HCT116 (cell line): Measurements from ENCODE around the gene MCEE. TPM values are rescaled to one million over a fixed set of nuclear protein-coding genes. Genes with fewer than 3 reads are reported as not detected.

Source experiments
- ATAC-seq: fragments of 200-7000 bp; cut with Tn5 transposase; 2 replicates; pipeline ENCODE4 v1.9.1; 2020; ENCODE audit warnings: mild to moderate bottlenecking, moderate library complexity
- BruUV-seq: library from RNA; stranded (reverse); fragments of 400-500 nt; replicated peaks from 2 replicates; lab custom pipeline; 2021; lab: Mats Ljungman, UMichigan
- CTCF ChIA-PET: fragments of 300-600 bp; sonication (Branson Sonifier 250); formaldehyde crosslinking; loops from one replicate; lab custom pipeline; 2021; ENCODE audit warnings: antibody characterized with exemption; lab: Charles Lee
- POLR2A ChIA-PET: fragments of 300-600, 350-600 bp; sonication (Branson Sonifier 250); formaldehyde crosslinking; loops from one replicate; lab custom pipeline; 2021; ENCODE audit warnings: antibody characterized with exemption; lab: Charles Lee
- RAD21 ChIA-PET, 2 experiments: fragments of 300-600 bp; sonication (Branson Sonifier 250); formaldehyde crosslinking; loops; one replicate each; lab custom pipeline; 2023; ENCODE audit warnings: low total read pairs in 2 of 2; ENCODE audit not compliant: uncharacterized antibody in 2 of 2, unreplicated experiment in 2 of 2, low non-redundant PET in 1 of 2; lab: Charles Lee
- DNase-seq: peaks from one replicate; pipeline ENCODE4 v3.0.0-alpha.2; 2010; ENCODE audit warnings: low read depth, low spot score
- H2AFZ ChIP-seq: fragments of 200-600 bp; shearing (Covaris generic), sonication (generic); 2 replicates; pipeline ENCODE4 v1.6.1; 2017; ENCODE audit warnings: low read depth, mixed run types, mixed read lengths, antibody characterized with exemption, low read length; ENCODE audit not compliant: poor library complexity, severe bottlenecking
- H3K27ac ChIP-seq: 2 replicates; pipeline ENCODE4 v1.5.1; 2012; ENCODE audit warnings: low read depth, low read length
- H3K27me3 ChIP-seq: fragments of 200-600 bp; sonication (generic); 2 replicates; pipeline ENCODE4 v1.6.1; 2016; ENCODE audit warnings: mixed run types, low read length, mixed read lengths; ENCODE audit not compliant: insufficient read depth
- H3K36me3 ChIP-seq, 2 experiments: fragments of 200-500 bp in 1 of 2; fragments of 200-600 bp in 1 of 2; sonication (Bioruptor generic) in 1 of 2; sonication (generic) in 1 of 2; 2 replicates each; pipeline versions ENCODE4 v1.5.1 to v1.6.1; 2014 to 2016; ENCODE audit warnings: low read length in 2 of 2, inconsistent platforms in 1 of 2, mixed read lengths in 1 of 2, mixed run types in 1 of 2; ENCODE audit not compliant: insufficient read depth in 2 of 2, control insufficient read depth in 1 of 2
- H3K4me1 ChIP-seq, 2 experiments: fragments of 200-600 bp in 1 of 2; sonication (generic) in 1 of 2; 2 replicates each; pipeline versions ENCODE4 v1.5.1 to v1.6.1; 2012 to 2017; ENCODE audit warnings: low read length in 2 of 2, inconsistent platforms in 1 of 2, mild to moderate bottlenecking in 1 of 2, mixed read lengths in 1 of 2, mixed run types in 1 of 2, moderate library complexity in 1 of 2; ENCODE audit not compliant: insufficient read depth in 2 of 2, control insufficient read depth in 1 of 2
- H3K4me2 ChIP-seq: fragments of 200-600 bp; sonication (generic); 2 replicates; pipeline ENCODE4 v1.6.1; 2017; ENCODE audit warnings: mixed run types, low read length, mixed read lengths
- H3K4me3 ChIP-seq, 2 experiments: fragments of 200-600 bp in 1 of 2; sonication (generic) in 1 of 2; replicated peaks in 1 of 2; 2 replicates each; pipeline ENCODE4 v1.5.1; 2011 to 2016; ENCODE audit warnings: low read length in 2 of 2, control low read depth in 1 of 2, low read depth in 1 of 2, mild to moderate bottlenecking in 1 of 2, mixed read lengths in 1 of 2, mixed run types in 1 of 2
- H3K79me2 ChIP-seq: fragments of 200-600 bp; sonication (generic); 2 replicates; pipeline ENCODE4 v1.6.1; 2017; ENCODE audit warnings: mild to moderate bottlenecking, mixed run types, low read length, moderate library complexity, mixed read lengths; ENCODE audit not compliant: insufficient read depth
- H3K9ac ChIP-seq: fragments of 200-600 bp; sonication (generic); 2 replicates; pipeline ENCODE4 v1.6.1; 2016; ENCODE audit warnings: low read length, mixed read lengths
- H3K9me2 ChIP-seq: fragments of 200-600 bp; sonication (generic), shearing (Covaris generic); 2 replicates; pipeline ENCODE4 v1.6.1; 2017; ENCODE audit warnings: mixed run types, mild to moderate bottlenecking, moderate library complexity; ENCODE audit not compliant: insufficient read depth
- H3K9me3 ChIP-seq, 2 experiments: fragments of 200-500 bp in 1 of 2; fragments of 200-600 bp in 1 of 2; sonication (Bioruptor generic) in 1 of 2; sonication (generic) in 1 of 2; 2 replicates each; pipeline ENCODE4 v1.6.1; 2014 to 2017; ENCODE audit warnings: low read length in 2 of 2, mixed read lengths in 2 of 2, inconsistent platforms in 1 of 2, low read depth in 1 of 2, mild to moderate bottlenecking in 1 of 2, mixed run types in 1 of 2, moderate library complexity in 1 of 2; ENCODE audit not compliant: control insufficient read depth in 1 of 2, insufficient read depth in 1 of 2
- H4K20me1 ChIP-seq: fragments of 200-600 bp; sonication (generic), shearing (Covaris generic); 2 replicates; pipeline ENCODE4 v1.6.1; 2017; ENCODE audit warnings: mixed run types, mild to moderate bottlenecking, moderate library complexity; ENCODE audit not compliant: insufficient read depth
- CBX3 ChIP-seq: IDR thresholded peaks from 2 replicates; pipeline ENCODE4 v1.6.1; 2012; ENCODE audit warnings: low read depth
- ELF1 ChIP-seq: IDR thresholded peaks from 2 replicates; pipeline ENCODE4 v1.6.1; 2012; ENCODE audit warnings: low read depth, borderline replicate concordance
- EZH2 ChIP-seq: fragments of 200-600 bp; sonication (generic); IDR thresholded peaks from 2 replicates; pipeline ENCODE4 v1.6.1; 2017; ENCODE audit warnings: antibody characterized with exemption, mixed run types
- EZH2phosphoT487 ChIP-seq: fragments of 200-600 bp; IDR thresholded peaks from 2 replicates; pipeline ENCODE4 v1.6.1; 2018; ENCODE audit warnings: antibody characterized with exemption, borderline replicate concordance
- FOSL1 ChIP-seq: IDR thresholded peaks from 2 replicates; pipeline ENCODE4 v1.6.1; 2012; ENCODE audit warnings: low read depth
- JUND ChIP-seq: IDR thresholded peaks from 2 replicates; pipeline ENCODE4 v1.6.1; 2012
- POLR2A ChIP-seq: IDR thresholded peaks from 2 replicates; pipeline ENCODE4 v1.7.0; 2011; ENCODE audit warnings: borderline replicate concordance; ENCODE audit not compliant: insufficient read depth, insufficient read length; ENCODE audit errors: extremely low read depth
- POLR2AphosphoS5 ChIP-seq: IDR thresholded peaks from 2 replicates; pipeline ENCODE4 v1.6.1; 2011; ENCODE audit warnings: mild to moderate bottlenecking, low read depth, low read length, moderate library complexity
- RAD21 ChIP-seq: IDR thresholded peaks from 2 replicates; pipeline ENCODE4 v1.6.1; 2012; ENCODE audit warnings: low read depth, mild to moderate bottlenecking
- SRF ChIP-seq: IDR thresholded peaks from 2 replicates; pipeline ENCODE4 v1.6.1; 2012; ENCODE audit warnings: low read depth
- ZNF274 ChIP-seq: fragments of 200-500 bp; sonication (Bioruptor generic); IDR thresholded peaks from 2 replicates; pipeline ENCODE4 v1.6.1; 2014; ENCODE audit warnings: mild to moderate bottlenecking, low read depth, low read length, inconsistent platforms
- intact Hi-C: fragments of 100-400 bp; cut with micrococcal nuclease; formaldehyde crosslinking; loops from 2 replicates; pipeline ENCODE4 v1.10.0; 2022
- total RNA-seq: library from RNA; stranded (reverse); gene quantifications from one replicate; pipeline ENCODE4 v1.2.1, GENCODE V29; 2021; ENCODE audit not compliant: unreplicated experiment
- TF ChIP-seq, protein P1 (sequence below): IDR thresholded peaks from 2 replicates; pipeline ENCODE4 v1.6.1; 2012; ENCODE audit warnings: low read depth
- TF ChIP-seq, protein P2 (sequence below): IDR thresholded peaks from 2 replicates; pipeline ENCODE4 v1.6.1; 2011; ENCODE audit warnings: mild to moderate bottlenecking, low read length, moderate library complexity; ENCODE audit not compliant: insufficient replicate concordance; ENCODE audit errors: extremely low read depth
- TF ChIP-seq, protein P3 (sequence below): IDR thresholded peaks from 2 replicates; pipeline ENCODE4 v1.6.1; 2012
- TF ChIP-seq, protein P4 (sequence below): IDR thresholded peaks from 2 replicates; pipeline ENCODE4 v1.6.1; 2012
- TF ChIP-seq, protein P5 (sequence below), 3 experiments: fragments of 200-600 bp in 1 of 3; sonication (generic) in 1 of 3; IDR thresholded peaks in 2 of 3; conservative IDR thresholded peaks in 1 of 3; 2 replicates each; pipeline ENCODE4 v1.5.1; 2012 to 2017; ENCODE audit warnings: low read depth in 2 of 3, low read length in 2 of 3, antibody characterized with exemption in 1 of 3, borderline replicate concordance in 1 of 3, control low read depth in 1 of 3, mild to moderate bottlenecking in 1 of 3, mixed read lengths in 1 of 3, mixed run types in 1 of 3, moderate library complexity in 1 of 3; ENCODE audit not compliant: insufficient read depth in 1 of 3

Gene MCEE
- total RNA-seq, 1 experiment from 2014 or later = 9.0 TPM

DNA sequence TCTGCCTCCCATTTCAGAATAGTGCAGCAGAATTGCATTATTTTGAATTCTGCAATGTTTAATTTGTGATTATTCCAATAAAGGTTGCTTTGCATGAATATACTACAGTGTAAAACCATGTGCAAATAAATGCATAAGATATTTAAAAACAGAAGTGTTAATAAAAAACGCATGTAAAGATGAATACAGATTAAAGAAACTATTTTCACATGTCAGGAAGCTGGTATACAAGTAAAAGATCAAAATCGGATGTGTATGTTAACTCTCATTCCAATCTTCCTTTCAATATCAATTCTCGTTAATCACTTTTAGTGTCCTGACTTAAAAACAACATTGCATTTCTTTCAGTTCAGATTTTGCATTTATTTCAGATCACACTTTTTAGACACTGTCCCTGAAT is 3.1 kb downstream of the MCEE start:
- CTCF ChIA-PET = interaction anchor here (1.5 kb wide), 1 partner anchor 27 kb away, joined by 5 read pairs; no protein-coding TSS in a partner anchor
- POLR2A ChIA-PET = no interaction called here
- Histone ChIP-seq H3K27me3 (no peaks in the 10 kb centered on the region), H3K4me2 (no peak overlapping the region), H3K79me2 (peaks cover 29% of the 10 kb centered on the region), H2AFZ (no peak overlapping the region), H3K9me2 (no peaks in the 10 kb centered on the region), H3K9ac (no peak overlapping the region), H3K4me1 (peaks cover 0 to 19% of the 10 kb centered on the region in 2 experiments; a peak in 2 of 4 replicates), H3K4me3 (no peak overlapping the region), H3K36me3 (0 out of 4 replicates have a peak, but pooled peaks cover 0 to 4% of the 10 kb centered on the region in 2 experiments), H4K20me1 (no peaks in the 10 kb centered on the region), H3K27ac (no peak overlapping the region), H3K9me3 (no peaks in the 10 kb centered on the region)
- RAD21 ChIA-PET = no interaction called here
- no peak for ATAC-seq
- BruUV-seq = no TSS peak
- TF ChIP-seq, protein P1, sequence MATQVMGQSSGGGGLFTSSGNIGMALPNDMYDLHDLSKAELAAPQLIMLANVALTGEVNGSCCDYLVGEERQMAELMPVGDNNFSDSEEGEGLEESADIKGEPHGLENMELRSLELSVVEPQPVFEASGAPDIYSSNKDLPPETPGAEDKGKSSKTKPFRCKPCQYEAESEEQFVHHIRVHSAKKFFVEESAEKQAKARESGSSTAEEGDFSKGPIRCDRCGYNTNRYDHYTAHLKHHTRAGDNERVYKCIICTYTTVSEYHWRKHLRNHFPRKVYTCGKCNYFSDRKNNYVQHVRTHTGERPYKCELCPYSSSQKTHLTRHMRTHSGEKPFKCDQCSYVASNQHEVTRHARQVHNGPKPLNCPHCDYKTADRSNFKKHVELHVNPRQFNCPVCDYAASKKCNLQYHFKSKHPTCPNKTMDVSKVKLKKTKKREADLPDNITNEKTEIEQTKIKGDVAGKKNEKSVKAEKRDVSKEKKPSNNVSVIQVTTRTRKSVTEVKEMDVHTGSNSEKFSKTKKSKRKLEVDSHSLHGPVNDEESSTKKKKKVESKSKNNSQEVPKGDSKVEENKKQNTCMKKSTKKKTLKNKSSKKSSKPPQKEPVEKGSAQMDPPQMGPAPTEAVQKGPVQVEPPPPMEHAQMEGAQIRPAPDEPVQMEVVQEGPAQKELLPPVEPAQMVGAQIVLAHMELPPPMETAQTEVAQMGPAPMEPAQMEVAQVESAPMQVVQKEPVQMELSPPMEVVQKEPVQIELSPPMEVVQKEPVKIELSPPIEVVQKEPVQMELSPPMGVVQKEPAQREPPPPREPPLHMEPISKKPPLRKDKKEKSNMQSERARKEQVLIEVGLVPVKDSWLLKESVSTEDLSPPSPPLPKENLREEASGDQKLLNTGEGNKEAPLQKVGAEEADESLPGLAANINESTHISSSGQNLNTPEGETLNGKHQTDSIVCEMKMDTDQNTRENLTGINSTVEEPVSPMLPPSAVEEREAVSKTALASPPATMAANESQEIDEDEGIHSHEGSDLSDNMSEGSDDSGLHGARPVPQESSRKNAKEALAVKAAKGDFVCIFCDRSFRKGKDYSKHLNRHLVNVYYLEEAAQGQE = no peak
- TF ChIP-seq EZH2 (no peak), POLR2AphosphoS5 (no peak), ZNF274 (no peak), CBX3 (no peak), POLR2A (no peak), FOSL1 (no peak), SRF (no peak), ELF1 (no peak), RAD21 (no peak), JUND (no peak), EZH2phosphoT487 (no peak)
- TF ChIP-seq, protein P2, sequence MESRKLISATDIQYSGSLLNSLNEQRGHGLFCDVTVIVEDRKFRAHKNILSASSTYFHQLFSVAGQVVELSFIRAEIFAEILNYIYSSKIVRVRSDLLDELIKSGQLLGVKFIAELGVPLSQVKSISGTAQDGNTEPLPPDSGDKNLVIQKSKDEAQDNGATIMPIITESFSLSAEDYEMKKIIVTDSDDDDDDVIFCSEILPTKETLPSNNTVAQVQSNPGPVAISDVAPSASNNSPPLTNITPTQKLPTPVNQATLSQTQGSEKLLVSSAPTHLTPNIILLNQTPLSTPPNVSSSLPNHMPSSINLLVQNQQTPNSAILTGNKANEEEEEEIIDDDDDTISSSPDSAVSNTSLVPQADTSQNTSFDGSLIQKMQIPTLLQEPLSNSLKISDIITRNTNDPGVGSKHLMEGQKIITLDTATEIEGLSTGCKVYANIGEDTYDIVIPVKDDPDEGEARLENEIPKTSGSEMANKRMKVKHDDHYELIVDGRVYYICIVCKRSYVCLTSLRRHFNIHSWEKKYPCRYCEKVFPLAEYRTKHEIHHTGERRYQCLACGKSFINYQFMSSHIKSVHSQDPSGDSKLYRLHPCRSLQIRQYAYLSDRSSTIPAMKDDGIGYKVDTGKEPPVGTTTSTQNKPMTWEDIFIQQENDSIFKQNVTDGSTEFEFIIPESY = no peak
- TF ChIP-seq, protein P3, sequence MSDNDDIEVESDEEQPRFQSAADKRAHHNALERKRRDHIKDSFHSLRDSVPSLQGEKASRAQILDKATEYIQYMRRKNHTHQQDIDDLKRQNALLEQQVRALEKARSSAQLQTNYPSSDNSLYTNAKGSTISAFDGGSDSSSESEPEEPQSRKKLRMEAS = no peak
- TF ChIP-seq, protein P4, sequence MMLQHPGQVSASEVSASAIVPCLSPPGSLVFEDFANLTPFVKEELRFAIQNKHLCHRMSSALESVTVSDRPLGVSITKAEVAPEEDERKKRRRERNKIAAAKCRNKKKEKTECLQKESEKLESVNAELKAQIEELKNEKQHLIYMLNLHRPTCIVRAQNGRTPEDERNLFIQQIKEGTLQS = no peak
- TF ChIP-seq, protein P5, sequence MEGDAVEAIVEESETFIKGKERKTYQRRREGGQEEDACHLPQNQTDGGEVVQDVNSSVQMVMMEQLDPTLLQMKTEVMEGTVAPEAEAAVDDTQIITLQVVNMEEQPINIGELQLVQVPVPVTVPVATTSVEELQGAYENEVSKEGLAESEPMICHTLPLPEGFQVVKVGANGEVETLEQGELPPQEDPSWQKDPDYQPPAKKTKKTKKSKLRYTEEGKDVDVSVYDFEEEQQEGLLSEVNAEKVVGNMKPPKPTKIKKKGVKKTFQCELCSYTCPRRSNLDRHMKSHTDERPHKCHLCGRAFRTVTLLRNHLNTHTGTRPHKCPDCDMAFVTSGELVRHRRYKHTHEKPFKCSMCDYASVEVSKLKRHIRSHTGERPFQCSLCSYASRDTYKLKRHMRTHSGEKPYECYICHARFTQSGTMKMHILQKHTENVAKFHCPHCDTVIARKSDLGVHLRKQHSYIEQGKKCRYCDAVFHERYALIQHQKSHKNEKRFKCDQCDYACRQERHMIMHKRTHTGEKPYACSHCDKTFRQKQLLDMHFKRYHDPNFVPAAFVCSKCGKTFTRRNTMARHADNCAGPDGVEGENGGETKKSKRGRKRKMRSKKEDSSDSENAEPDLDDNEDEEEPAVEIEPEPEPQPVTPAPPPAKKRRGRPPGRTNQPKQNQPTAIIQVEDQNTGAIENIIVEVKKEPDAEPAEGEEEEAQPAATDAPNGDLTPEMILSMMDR (IDR thresholded peaks at IDR 0.05 in 2 of 3, conservative IDR thresholded peaks at IDR 0.05 in 1 of 3; ENCODE audit: borderline replicate concordance in 1 of 3, insufficient read depth in 1 of 3, low read depth in 2 of 3, low read length in 2 of 3) = no peak
- no peak for DNase-seq
- intact Hi-C loops = no loop called here
